ENCODE data around the gene PSTPIP2.
"Not testable (repeated sequence)": the region's sequence is repeated elsewhere in the genome, so short reads cannot be mapped to it uniquely, and the experiment has no call there.

PSTPIP2 gene

DNA sequence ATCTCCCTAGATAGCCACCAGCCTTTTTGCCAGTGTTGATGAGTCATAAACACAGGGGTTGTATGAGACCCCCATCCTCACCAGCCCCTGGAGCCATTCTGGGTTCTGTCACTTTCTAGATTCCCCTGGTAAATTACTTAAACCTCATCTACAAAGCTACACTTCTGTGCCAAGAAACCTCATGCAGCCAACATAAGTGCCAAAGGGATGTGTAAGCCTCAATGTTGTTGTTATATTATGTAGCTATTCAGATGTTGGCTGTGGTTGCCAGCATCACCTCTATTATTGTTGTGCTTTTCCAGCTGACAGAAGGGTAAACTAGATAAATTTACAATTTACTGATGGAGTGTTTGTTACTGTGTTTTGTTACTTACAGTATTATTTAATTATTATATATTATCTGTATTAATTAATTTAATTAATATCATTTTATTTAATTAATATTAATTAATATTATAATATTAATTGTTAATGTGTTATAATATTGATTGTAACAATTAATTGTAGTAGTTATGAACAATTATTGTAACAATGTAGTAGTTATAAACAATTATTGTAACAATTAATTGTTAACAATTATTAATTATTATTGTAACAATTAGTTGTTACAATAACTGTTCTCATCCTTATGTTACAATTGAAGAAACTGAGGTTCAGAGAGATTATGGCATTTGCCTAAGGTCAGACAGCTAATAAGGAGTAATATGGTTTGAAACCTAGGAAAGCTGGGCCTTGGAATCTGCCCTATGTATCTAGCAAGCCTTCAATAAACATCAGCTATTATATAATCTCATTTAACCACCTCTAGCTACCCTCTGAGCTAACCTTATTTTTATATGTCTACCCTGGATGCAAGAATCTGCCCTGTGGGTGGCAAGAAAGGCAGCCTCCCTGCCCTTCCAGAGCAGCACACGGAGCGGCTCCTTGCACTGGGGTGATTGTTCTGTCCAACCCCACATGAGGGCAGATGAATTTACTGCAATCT, 36.1 kb downstream of the PSTPIP2 start:
- DNase-seq: no peak

DNA sequence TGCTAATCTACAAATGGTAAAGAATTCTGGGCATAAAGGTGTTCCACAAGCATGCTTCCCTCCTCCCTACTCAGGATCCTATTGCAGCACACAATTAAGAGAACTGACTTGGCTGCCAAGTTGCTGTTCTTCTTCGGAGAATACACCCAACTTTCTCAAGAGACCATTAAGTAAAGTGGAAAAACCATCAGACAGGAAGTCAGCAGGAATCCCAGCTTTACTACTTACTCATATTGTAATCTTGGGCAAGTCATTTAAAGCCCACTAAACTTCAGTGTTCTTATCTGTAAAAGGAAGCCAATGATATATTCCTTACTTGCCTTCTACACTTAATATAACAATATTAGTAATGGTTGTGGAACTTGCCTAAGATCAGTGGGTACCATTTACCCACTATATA, 37.8 kb downstream of the PSTPIP2 start:
- DNase-seq: no peak

DNA sequence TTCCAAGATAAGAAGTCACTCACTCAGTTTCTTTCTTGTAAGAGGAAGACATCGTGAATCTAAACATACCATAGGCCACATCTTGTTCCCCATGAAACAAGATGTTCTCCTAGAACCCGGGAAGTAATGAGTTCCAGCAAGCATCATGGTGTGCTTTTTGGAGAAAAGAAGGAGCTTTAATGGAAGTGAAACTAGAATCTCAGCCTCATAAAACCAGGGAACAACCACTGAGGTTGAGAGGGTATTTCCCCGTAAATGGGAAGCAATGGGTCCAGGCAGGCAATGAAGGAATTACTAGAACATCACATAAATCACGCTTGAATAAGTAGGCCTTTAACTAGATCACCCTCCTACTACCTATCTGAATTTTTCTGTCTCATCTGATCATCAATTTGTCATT, 40.3 kb downstream of the PSTPIP2 start:
- DNase-seq: no peak

DNA sequence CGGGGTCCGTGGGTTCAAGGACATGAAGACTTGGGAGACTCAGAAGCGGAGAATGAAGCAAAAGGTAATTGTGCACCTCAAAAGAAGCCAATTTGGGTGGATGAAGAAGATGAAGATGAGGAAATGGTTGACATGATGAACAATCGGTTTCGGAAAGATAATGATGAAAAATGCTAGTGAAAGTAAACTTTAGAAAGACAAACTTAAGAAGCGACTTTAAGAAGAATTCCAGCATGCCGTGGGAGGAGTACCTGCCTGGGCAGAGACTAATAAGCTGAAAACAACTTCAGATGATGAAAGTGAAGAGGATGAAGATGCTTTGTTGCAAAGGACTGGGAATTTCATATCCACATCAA, 43.5 kb downstream of the PSTPIP2 start:
- DNase-seq: no peak

DNA sequence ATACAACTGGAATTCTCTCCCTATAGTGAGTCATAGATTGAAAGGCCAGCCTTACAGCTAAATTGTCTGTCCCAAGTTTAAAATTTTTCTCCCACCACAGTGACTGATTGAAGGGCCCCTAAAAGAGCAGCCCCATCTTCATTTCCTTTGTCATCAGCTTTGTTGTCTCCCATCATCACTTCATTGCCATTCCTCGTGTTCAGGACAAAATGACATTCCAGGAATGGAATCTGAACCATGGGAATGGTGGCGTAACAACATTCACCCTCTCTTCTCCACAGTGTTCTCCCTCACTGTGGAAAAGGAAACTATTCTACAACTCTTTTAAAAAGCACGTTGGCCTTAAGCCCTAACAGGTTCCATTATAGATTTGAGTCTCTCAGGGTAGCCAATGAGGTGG, 52.1 kb downstream of the PSTPIP2 start:
- DNase-seq: no peak

DNA sequence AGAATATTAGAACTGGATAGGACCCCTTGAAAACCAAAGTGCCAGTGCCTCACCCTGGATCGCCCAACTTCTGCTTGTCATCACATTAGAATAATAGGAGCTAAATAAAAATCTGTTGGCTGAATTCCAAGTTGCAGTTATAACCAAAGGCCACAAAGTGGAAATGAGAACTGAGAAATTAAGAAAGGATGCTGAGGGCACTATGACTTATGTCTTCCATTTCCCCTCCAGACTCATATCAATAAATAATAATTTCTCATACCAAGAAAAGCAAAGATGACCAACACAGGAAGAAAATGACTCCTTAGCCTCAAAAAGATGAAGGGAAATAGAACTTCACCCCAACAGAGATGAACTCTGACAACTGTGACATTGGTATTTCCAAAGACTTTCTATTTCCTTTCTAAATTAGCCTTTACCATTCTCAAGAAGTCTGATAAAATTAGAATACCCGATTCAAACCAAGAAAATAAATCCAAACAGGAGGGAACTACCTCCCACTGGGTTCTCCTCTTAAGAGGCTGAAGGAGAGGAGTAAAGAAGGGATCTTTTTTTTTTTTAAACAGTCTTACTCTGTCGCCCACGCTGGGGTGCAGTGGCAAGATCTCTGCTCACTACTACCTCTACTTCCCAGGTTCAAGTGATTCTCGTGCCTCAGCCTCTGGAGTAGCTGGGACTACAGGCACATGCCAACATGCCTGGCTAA, 58.4 kb downstream of the PSTPIP2 start:
- no peak for DNase-seq

DNA sequence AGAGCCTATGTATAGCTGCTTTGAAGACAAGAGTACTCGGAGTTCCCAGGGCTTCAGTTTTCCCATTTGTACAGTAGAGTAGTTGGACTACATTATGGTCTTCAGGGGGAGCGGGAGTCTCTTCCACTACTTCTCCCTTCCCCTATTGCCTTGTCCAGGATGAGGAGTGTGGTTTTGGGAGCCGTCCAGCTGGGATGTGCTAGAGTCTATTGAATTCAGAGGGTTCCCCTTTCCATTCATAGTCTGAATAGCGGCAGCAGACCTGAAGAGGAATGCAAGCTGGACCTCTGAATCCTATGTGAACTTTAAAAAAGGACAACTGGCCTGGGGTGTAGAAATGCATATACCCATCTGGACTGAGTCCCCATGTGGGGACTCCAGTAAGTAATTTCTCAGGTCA, 61.4 kb downstream of the PSTPIP2 start:
- no peak for DNase-seq

DNA sequence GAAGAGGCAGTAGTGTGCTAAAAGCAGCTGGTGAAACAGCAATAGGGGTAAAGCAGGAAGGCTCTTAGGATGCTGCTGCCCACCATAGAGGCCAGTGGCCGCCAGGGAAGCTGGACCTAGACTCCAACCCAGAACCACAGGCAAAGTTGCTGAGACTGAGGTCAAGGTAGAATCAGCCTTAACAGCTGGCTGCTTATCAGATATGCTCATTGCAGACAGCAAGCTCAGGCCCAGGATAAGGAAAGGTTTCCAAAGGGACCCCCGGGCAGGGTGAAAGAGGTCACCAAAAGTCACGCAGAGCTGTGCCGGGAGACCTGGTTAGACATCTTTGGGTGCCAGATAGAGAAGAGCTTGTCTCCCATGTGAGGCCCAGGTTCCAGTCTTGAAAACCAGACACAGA, 62.0 kb downstream of the PSTPIP2 start:
- DNase-seq: no peak

DNA sequence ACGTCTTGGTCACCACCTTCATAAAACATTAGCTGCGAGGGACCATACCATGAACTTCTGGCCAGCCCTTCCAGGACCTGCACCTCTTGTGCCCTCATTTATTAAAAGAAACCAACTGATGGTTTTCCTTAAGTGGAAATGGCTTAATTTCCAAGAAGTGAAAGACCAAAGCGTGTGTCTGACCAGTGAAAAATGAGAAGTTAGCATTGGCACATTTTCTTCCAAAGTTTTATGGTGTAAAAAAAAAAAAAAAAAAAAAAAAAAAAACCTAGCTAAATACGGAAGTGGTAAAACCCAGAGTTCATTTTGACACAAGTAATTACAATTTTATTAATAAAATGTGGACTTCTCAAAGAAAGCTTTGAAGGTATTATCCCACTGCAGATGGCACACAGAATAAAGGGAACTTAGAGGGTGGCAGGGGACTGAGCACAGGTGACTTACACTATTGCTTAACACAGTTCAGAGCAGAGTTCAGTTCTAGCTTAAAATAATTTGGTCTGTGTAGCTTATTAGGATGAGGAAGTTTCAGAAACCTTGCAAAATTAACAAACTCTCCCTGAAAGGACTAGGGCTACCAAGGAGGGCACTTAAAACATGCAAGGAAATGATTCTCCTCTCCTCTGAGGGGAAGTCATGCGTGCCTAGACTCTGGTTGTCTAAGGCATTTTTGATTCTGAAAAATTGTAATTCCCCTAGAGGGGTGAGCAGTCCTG, 62.8 kb downstream of the PSTPIP2 start:
- no peak for DNase-seq

DNA sequence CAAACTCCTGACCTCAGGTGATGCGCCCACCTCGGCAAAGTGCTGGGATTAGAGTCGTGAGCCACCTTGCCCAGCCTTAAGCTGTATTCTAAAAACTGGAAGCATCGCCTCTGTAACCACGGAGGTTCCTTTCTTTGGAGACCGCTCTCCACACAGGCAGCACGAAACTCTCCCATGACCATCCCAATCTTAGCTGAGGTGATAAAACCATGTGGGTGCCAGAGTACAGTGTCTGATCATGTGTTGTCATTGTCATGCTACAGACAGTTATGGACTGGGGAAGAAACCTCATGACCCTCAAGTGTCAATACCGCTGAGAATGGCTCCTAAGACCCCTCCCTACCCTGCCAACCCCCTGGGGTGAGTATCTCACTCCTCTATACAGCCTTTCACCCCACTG, 63.5 kb downstream of the PSTPIP2 start:
- no peak for DNase-seq

DNA sequence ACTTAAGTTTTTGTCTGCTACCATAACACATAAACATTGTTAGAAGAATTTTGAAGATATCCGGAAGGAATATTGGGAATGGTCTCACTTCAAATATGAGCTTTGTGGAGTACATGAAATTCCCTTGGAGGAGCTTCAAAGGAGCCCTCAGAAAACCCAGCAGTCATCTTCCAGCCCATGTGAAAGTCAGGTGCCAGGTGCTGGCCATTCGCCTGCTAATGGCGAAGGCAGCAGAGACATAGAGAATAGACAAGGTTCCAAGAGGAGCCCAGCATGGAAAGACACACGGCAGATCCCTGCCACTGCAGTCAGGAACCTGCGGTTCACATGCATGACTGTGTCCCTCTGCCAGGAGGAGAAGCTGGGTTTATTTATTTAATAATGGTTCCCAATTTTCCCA, 64.9 kb downstream of the PSTPIP2 start:
- no peak for DNase-seq

DNA sequence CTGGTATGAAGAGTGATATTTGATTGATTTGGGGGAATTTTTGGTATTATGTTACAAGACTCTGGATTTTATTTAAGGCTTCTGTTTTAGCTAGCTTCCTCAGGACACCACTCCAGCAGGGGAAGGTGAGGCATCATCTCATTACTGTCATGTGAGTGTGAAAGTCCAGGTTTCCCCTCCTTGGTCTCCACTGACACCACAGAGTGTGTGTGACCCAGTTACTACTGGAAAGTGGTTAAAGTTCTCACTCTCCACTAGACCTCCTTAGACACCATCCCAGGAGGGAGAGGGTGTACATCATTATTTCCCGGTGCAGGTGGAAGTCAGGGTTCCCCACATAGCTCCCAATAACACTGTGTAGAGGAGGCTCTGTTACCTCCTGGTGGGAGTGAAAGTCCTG, 69.1 kb downstream of the PSTPIP2 start:
- DNase-seq: no peak

DNA sequence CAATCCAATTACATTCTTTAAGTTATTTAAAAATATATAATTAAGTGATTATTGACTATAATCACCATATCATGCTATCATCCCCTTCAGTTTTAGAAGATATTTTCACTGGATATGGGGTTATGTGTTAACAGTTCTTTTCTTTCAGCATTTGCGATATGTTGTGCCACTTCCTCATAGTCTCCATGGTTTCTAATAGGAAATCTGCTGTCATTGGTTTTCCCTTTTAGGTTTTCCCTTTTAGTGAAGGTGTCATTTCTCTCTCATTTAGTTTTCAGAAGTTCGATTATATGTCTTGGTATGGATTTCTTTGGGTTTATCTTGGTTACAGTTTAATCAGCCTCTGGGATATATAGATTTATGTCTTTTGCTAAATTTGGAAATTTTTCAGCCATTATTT, 70.2 kb downstream of the PSTPIP2 start:
- no peak for DNase-seq

DNA sequence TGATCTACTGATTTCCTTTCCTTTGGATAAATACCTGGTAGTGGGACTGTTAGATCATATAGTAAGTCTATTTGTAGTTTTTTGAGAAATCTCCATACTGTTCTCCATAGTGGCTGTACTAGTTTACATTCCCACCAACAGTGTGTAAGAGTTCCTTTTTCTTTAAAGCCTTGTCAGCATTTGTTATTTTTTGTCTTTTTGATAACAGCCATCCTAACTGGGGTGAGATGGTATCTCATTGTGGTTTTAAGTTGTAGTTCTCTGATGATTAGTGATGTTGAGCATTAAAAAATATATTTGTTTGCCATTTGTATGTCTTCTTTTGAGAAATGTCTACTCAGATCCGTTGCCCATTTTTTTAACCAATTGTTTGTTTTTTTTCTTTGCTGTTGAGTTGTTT, 71.0 kb downstream of the PSTPIP2 start:
- DNase-seq: no peak

DNA sequence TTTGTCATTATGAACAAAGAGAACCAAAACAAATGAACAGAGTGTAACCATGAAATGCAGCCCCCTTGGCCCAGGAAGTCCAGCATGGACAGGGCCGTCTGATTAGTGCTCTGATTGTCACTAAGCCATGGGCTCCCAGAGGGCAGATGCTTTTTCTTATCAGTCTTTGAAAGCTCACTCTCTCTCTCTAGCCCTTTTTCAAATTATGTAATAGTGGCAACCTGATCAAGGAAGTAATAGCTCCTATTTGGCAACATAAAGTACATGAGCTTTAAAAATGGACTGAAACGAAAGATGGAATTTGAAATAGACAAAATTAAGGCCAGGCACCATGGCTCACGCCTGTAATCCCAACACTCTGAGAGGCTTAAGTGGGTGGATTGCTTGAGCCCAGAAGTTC, 72.5 kb downstream of the PSTPIP2 start:
- no peak for DNase-seq

DNA sequence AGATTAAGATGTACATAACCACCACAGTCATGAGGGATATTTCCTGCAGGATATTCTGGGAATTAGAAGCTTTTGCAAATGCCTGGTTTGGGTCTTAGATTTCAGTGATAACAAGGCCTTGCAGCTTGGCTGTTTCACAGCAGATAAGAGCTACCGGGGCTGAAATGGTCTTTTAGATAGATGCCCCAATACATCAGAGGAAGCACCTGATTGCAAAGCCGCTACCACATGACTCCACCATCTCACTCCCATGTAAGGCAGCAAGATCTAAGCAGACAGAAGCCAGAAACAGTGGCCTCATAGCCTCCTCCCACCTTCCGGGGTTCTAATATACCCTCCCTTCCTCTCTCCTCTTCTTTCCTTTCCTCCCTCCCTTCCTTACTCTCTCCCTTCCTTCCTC, 73.8 kb downstream of the PSTPIP2 start:
- DNase-seq: no peak

DNA sequence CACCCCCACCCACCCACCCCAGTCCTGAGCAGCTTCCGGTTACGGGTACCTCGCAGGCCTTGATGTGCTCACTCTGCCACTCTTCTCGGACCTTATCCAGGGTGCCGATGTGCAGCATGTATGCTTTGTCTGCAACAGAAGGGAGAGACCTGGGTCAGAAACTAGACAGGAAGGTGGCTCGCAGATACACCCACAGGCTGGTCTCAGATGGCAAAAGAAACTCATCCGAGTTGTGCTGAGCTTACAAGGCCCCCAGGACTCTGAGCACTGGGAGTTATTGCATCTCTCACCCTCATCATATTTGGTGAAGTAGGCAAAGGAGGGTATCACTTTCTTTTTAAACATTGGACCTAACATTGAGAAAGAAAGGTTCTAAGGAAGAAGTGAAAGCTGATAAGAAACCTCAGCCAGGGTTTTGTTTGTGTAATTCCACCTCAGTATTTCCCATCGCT, 74.3 kb downstream of the PSTPIP2 start:
- no peak for DNase-seq

DNA sequence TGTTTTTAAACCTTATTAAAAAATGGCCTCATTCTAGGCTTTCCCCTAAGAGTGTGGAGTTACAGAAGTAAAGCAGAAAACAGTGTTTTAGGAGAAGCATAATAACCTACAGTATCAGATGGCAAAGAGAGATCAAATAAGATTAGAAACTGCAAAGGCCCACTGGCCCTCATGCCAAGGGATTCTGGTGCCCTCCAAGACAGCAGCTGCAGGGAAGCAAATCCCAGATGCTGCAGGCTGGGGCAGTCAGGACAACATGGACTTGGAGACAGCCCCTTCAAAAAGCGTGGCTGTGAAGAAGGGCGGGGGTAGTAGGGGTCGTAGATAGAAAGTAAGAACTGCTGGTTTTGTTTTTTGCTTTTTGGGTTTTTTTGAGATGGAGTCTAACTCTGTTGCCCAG, 76.6 kb downstream of the PSTPIP2 start:
- DNase-seq: no peak

DNA sequence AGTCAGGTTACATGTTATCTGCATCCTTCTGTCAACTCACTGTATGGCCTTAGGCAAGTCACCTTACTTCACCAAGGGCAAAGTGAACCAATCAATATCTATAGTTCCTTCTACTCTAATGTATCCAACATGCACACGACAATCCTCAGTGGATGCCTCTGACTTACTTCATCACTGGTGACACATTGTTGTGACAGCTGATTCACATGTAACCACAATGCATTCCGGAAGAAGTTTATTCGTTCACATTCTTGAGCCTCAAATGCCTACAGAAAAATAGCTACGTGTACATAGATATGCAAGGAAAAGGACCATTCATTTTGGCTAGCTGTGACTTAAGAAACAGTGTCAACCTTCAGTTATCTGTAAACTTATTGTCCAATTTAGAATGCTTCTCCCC, 78.6 kb downstream of the PSTPIP2 start:
- no peak for DNase-seq

DNA sequence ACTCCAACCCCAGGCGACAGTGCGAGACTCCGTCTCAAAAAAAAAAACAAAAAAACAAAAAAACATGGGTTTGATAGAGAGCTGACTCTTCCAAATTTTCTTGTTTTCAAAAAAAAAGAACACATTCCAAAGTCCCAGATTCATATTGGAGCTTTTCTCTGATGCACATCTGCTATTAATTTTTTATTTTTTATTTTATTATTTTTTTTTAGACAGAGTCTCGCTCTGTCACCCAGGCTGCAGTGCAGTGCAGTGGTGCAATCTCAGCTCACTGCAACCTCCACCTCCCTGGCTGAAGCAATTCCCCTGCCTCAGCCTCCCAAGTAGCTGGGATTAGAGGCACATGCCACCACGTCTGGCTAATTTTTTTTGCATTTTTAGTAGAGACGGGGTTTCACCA, 79.5 kb downstream of the PSTPIP2 start:
- not testable (repeated sequence) for DNase-seq

DNA sequence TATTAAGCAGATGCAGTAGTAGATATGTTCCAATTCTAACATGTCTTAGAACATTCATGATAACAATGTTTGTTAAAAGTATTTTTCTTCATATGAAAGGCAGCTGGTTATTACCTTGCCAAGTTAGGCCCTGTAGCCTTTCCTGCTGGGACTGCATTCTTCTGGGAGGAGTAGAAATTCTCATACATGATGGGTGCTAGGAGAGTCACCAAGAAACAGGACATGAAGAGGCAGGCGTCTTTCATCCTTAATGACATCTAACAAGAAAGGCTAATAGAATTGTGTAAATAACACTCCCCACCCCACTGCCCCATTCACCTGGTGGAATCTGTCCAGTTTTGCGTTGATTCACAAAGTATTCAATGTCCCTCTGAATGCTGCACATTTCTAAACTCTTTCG, 80.3 kb downstream of the PSTPIP2 start:
- DNase-seq: no peak

DNA sequence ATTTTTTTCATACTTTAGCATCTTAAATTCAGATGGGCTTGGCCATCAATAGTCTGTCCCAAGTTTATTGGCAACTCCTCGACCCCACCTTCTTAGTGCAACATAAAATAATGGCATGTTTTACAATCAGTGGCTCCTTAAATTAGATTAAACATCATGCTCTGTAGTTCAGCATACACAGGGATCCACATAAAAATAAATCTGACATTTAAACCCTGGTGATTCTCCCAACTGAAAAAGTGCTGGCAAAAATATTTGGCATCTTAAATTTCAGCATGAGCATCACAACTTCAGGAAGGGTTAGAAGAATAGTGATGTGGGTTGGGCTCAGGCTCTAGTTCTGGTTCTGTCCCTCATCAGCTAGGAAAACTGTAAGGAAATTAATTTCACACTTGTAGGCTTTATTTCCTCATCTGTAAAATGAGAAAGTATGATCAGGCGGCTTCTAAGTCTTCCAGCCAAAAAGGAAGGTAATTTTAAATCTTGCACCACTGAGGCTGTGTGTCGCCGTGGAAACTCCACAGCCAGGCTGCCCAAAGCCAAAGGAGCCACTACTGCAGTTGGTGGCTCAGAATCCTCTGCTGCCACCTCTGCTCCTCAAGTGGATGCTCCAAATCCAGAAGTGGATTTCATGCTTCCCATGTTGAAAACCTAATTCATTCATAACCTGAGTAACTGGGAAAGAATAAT, 87.4 kb downstream of the PSTPIP2 start:
- no peak for DNase-seq

DNA sequence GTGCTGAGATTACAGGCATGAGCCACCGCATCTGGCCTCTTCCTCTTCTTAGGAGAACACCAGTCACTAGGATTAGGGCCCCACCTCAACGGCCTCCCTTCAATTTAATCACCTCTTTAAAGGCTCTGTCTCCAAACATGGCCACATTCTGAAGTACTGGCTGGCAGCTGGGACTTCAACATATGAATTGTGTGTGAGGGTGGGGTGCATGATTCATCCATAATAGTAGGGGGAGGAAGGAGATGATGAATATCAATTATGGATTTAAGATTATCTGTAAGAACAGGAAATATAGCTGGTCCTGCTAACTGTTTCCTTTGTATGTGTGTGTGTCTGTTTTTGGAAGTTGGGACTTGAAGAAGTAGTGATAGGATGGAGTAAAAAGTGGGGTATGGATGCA, 90.2 kb downstream of the PSTPIP2 start:
- DNase-seq: no peak
